HG03354 (cell line): ENCODE measurements around the gene PRPF6.
"Not testable (repeated sequence)": the region's sequence is repeated elsewhere in the genome, so short reads cannot be mapped to it uniquely, and the experiment has no call there.

Source experiments
- ATAC-seq: cut with Tn5 transposase; IDR thresholded peaks from one replicate; pipeline ENCODE4 v1.9.1; 2021; ENCODE audit warnings: mild to moderate bottlenecking; ENCODE audit not compliant: unreplicated experiment, poor library complexity, severe bottlenecking

PRPF6 gene

GRCh38 chr20:63970714-63971431, 10.1 kb upstream of the PRPF6 start:
- no peak for ATAC-seq

- not testable (repeated sequence) for ATAC-seq
Measured at GRCh38 chr20:63971960-63972311, 9.0 kb upstream of the PRPF6 start.

- no peak for ATAC-seq
Measured at GRCh38 chr20:63972312-63973159, 8.4 kb upstream of the PRPF6 start.

GRCh38 chr20:63973160-63973479, 7.8 kb upstream of the PRPF6 start:
- ATAC-seq = no peak

GRCh38 chr20:63973636-63974401, 7.1 kb upstream of the PRPF6 start:
- ATAC-seq = no peak

GRCh38 chr20:63974402-63975200, 6.3 kb upstream of the PRPF6 start:
- ATAC-seq = no peak

GRCh38 chr20:63976511-63976910, 4.4 kb upstream of the PRPF6 start:
- ATAC-seq = not testable (repeated sequence)

GRCh38 chr20:63976980-63977738, 3.8 kb upstream of the PRPF6 start:
- no peak for ATAC-seq

GRCh38 chr20:63977739-63978276, 3.1 kb upstream of the PRPF6 start:
- ATAC-seq = no peak

- ATAC-seq = peak; percentile 37
Measured at GRCh38 chr20:63978319-63979228, 2.4 kb upstream of the PRPF6 start.

GRCh38 chr20:63979229-63979556, 1.7 kb upstream of the PRPF6 start:
- ATAC-seq = no peak

- peak; percentile 32 for ATAC-seq
Measured at GRCh38 chr20:63979557-63980316, 1.2 kb upstream of the PRPF6 start, which contains the start of gene SAMD10. SAMD10 (minus strand) TSS chr20:63979642; CDS start chr20:63979467, 175 bp downstream.

GRCh38 chr20:63980317-63980805, 571 bp upstream of the PRPF6 start:
- peak; percentile 1 for ATAC-seq

GRCh38 chr20:63982937-63983336, 2.0 kb downstream of the PRPF6 start:
- no peak for ATAC-seq

- no peak for ATAC-seq
Measured at GRCh38 chr20:64000906-64001305, 20.0 kb downstream of the PRPF6 start.

- ATAC-seq = no peak
Measured at GRCh38 chr20:64001607-64002011, 20.7 kb downstream of the PRPF6 start.
